Small intestine (tissue), 7 donors: ENCODE data around the gene DPH1. TPM values are rescaled to one million over a fixed set of nuclear protein-coding genes. Genes with fewer than 3 reads are reported as not detected.
"Not testable (repeated sequence)": the region's sequence is repeated elsewhere in the genome, so short reads cannot be mapped to it uniquely, and the experiment has no call there.

Experiments used
- DNase-seq, 2 donors: peaks; one replicate each; pipeline versions ENCODE4 v3.0.0 to v3.0.0-alpha.2; 2013
- FAIRE-seq: peaks from 2 replicates; lab custom pipeline; 2012; peaks lifted over from hg19 to GRCh38; lab: Jason Lieb, UNC
- H3K27ac ChIP-seq, 3 donors: one replicate each; pipeline ENCODE4 v1.5.1; 2013; ENCODE audit warnings: low read length in 2 of 3, mild to moderate bottlenecking in 2 of 3, control low read depth in 1 of 3, inconsistent platforms in 1 of 3, low read depth in 1 of 3, moderate library complexity in 1 of 3
- H3K27me3 ChIP-seq, 3 donors: one replicate each; pipeline ENCODE4 v1.6.1; 2013; ENCODE audit warnings: low read length in 3 of 3, inconsistent platforms in 1 of 3; ENCODE audit not compliant: control insufficient read depth in 3 of 3, insufficient read depth in 3 of 3
- H3K36me3 ChIP-seq, 3 donors: one replicate each; pipeline ENCODE4 v1.6.1; 2013; ENCODE audit warnings: low read length in 3 of 3, inconsistent platforms in 1 of 3, low read depth in 1 of 3, mild to moderate bottlenecking in 1 of 3, moderate library complexity in 1 of 3; ENCODE audit not compliant: control insufficient read depth in 3 of 3, insufficient read depth in 2 of 3
- H3K4me1 ChIP-seq, 3 donors: one replicate each; pipeline ENCODE4 v1.6.1; 2013; ENCODE audit warnings: low read length in 2 of 3, inconsistent platforms in 1 of 3, low read depth in 1 of 3, mild to moderate bottlenecking in 1 of 3, moderate library complexity in 1 of 3; ENCODE audit not compliant: control insufficient read depth in 3 of 3, insufficient read depth in 2 of 3
- H3K4me3 ChIP-seq, 3 donors: one replicate each; pipeline ENCODE4 v1.5.1; 2013; ENCODE audit warnings: low read length in 3 of 3, control low read depth in 1 of 3, inconsistent platforms in 1 of 3, low read depth in 1 of 3, mild to moderate bottlenecking in 1 of 3, moderate library complexity in 1 of 3
- H3K9me3 ChIP-seq, 2 donors: one replicate each; pipeline ENCODE4 v1.6.1; 2013; ENCODE audit warnings: low read depth in 1 of 2, low read length in 1 of 2; ENCODE audit not compliant: control insufficient read depth in 2 of 2, insufficient read depth in 1 of 2
- WGBS, 3 donors: extraction: QIAGEN DNeasy Blood & Tissue Kit; methylation state at CpG; one replicate each; pipeline ENCODE4 v1.1.7; 2013; 5-methylcytosine and 5-hydroxymethylcytosine counted together
- polyA plus RNA-seq, 4 donors: library from polyadenylated mRNA; stranded (reverse) in 3 of 4; unstranded in 1 of 4; fragments of 200-250 nt in 3 of 4; fragments of 120-200 nt in 1 of 4; gene quantifications; one replicate each; pipeline versions ENCODE4 v1.2.1 to v1.2.3, GENCODE V29; 2013
- donor health status: healthy with polysubstance abuse.
- donor health status: control.
- donor health status: control.
- donor health status: Bipolar disorder and iron deficiency.
- donor health status: healthy.

Gene DPH1
- polyA plus RNA-seq, 4 donors = 11.6 to 40.2 (median 15.8) TPM

DNA sequence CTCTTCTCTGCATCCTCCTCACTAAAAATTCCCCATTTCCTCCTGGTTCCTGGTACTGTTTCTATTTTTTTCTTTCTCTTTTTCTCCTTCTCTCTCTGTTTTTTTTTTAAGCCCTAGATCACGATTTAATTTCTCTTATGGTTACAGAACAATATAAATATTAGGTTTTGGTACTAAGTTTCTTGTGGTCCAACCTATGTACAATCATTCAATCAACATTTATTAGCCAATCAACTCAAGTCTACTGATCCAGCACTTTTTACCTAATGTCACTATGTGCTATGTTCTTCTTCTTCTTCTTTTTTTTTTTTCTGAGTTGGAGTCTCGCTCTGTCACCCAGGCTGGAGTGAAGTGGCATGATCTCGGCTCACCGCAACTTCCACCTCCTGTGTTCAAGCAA lies 17.5 kb upstream of the DPH1 start:
- Histone ChIP-seq H3K27ac (no peak overlapping the region), H3K36me3 (peaks cover 0 to 6% (median 0%) of the 10 kb centered on the region in 3 donors), H3K27me3 (peaks cover 0 to 8% (median 0%) of the 10 kb centered on the region in 3 donors), H3K4me3 (no peak overlapping the region), H3K9me3 (no peaks in the 10 kb centered on the region), H3K4me1 (peaks cover 0 to 3% (median 0%) of the 10 kb centered on the region in 3 donors)
- 93 to 96% (median 93%) methylated on average over 4 of the region's 4 CpGs for WGBS, 3 donors
- DNase-seq (no peak), FAIRE-seq (no peak)

DNA sequence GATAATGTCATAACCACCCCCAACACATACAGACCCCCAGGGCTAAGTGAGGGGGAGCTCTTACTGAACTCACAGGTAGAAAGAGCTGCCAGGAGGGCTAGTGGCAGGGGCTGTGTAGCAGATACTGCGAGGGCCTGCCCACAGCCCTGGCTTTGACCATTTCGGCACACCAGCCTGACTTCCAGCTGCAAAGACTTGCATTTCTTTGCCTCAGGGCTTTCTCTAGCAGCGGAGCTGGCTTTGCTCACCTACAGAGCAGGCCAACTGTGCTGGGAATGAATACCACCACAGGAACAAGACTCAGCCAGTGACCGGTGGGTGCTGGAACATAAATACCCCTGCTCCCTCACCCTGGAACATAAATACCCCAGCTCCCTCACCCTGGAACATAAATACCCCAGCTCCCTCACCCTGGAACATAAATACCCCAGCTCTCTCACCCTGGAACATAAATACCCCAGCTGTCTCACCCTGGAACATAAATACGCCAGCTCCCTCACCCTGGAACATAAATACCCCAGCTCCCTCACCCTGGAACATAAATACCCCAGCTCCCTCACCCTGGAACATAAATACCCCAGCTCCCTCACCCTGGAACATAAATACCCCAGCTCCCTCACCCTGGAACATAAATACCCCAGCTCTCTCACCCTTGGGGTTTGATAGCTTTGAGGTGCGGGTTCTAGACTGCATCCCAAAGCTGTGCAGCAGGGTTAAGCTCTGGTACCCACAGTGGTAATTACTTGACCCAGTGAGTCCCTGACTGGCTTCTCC lies 16.5 kb upstream of the DPH1 start:
- not testable (repeated sequence) for H3K36me3 ChIP-seq, H3K4me1 ChIP-seq, H3K9me3 ChIP-seq, FAIRE-seq, DNase-seq, H3K27ac ChIP-seq, H3K4me3 ChIP-seq
- H3K27me3 ChIP-seq = peaks cover 0 to 13% (median 3%) of the 10 kb centered on the region in 3 donors
- 97% methylated on average over 6 of the region's 6 CpGs for WGBS, 3 donors

GRCh38 chr17:2013994-2014317 lies 16.0 kb upstream of the DPH1 start:
- Histone ChIP-seq H3K27me3 (peaks cover 0 to 19% (median 3%) of the 10 kb centered on the region in 3 donors), H3K4me1 (peaks cover 0 to 3% (median 0%) of the 10 kb centered on the region in 3 donors), H3K36me3 (peaks cover 0 to 5% (median 0%) of the 10 kb centered on the region in 3 donors), H3K4me3 (no peak overlapping the region), H3K27ac (no peak overlapping the region), H3K9me3 (no peaks in the 10 kb centered on the region)
- FAIRE-seq (no peak), DNase-seq (no peak)
- 87 to 100% (median 94%) methylated on average over 1 of the region's 1 CpG for WGBS, 3 donors

GRCh38 chr17:2015314-2015713 lies 14.6 kb upstream of the DPH1 start:
- no peak for DNase-seq
- Histone ChIP-seq H3K27ac (no peak overlapping the region), H3K9me3 (no peaks in the 10 kb centered on the region), H3K36me3 (peaks cover 0 to 5% (median 0%) of the 10 kb centered on the region in 3 donors), H3K27me3 (peaks cover 2 to 30% (median 3%) of the 10 kb centered on the region in 3 donors), H3K4me1 (peaks cover 0 to 3% (median 0%) of the 10 kb centered on the region in 3 donors), H3K4me3 (no peak overlapping the region)
- 70 to 85% (median 78%) methylated on average over 14 of the region's 14 CpGs for WGBS, 3 donors
- no peak for FAIRE-seq

DNA sequence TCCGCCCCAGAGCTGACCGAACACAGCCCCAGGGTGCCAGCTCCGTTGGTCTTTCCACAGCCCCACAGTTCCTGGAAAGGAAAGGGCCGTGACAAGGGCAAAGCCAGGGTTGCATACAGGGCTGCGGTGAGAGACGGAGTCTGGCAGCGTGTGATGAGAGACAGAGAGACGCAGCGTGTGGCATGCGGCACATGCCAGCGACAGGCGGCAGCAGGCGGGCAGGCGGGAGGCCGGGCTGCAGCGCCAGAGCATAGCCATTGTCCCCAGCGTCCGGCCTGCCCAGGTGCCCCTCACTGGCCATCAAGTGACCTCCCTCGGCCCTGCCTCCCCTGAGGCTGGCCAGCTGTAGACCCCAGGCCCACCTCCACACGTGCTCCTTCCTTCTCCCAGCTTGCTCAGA lies 13.5 kb upstream of the DPH1 start:
- H3K4me1 ChIP-seq = peaks cover 0 to under 1% (median 0%) of the 10 kb centered on the region in 3 donors
- H3K27me3 ChIP-seq = peaks cover 2 to 40% (median 3%) of the 10 kb centered on the region in 3 donors
- H3K4me3 ChIP-seq = no peak overlapping the region
- 88 to 91% (median 90%) methylated on average over 20 of the region's 20 CpGs for WGBS, 3 donors
- H3K36me3 ChIP-seq = peaks cover 0 to 5% (median 0%) of the 10 kb centered on the region in 3 donors
- H3K27ac ChIP-seq = no peak overlapping the region
- DNase-seq (no peak), FAIRE-seq (no peak)
- H3K9me3 ChIP-seq = no peaks in the 10 kb centered on the region

DNA sequence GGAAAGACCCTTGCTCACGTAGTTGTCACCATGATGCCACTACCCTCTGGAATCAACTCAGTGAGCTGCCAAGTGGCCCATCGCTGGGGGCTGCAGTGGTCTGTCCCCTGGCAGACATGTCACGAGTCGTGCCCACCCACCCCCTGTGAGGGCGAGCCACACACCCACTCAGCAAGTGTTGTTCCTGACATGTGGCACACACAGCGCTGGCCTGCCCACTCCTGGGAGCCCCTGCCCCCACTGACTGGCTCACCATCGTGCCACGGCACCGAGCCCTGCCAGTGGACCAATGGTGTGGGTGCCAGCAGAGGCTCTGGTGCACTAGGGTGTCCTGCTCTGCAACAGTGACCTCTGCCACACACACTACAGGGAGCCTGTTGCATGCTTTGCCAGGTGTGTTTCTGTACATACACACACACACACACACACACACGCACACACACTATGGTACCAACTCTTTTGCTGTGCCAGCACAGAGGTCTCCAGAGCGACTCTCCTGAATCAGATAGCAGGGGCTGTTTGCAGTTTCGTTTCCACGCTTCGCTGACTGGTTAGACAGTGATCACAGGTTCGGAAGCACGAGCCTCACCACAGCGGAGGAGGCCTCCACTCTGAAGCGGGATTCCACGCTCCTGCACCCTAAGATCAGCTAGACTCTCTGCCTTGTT lies 12.5 kb upstream of the DPH1 start:
- no peak for FAIRE-seq
- WGBS, 3 donors = 50 to 83% (median 67%) methylated on average over 19 of the region's 19 CpGs
- peak in 1 of 2 donors; percentile 37 for DNase-seq
- H3K27ac ChIP-seq = no peak overlapping the region
- H3K36me3 ChIP-seq = peaks cover 0 to 2% (median 0%) of the 10 kb centered on the region in 3 donors
- H3K4me3 ChIP-seq = no peak overlapping the region
- H3K4me1 ChIP-seq = no peaks in the 10 kb centered on the region
- peaks cover 2 to 47% (median 3%) of the 10 kb centered on the region in 3 donors for H3K27me3 ChIP-seq
- no peaks in the 10 kb centered on the region for H3K9me3 ChIP-seq

DNA sequence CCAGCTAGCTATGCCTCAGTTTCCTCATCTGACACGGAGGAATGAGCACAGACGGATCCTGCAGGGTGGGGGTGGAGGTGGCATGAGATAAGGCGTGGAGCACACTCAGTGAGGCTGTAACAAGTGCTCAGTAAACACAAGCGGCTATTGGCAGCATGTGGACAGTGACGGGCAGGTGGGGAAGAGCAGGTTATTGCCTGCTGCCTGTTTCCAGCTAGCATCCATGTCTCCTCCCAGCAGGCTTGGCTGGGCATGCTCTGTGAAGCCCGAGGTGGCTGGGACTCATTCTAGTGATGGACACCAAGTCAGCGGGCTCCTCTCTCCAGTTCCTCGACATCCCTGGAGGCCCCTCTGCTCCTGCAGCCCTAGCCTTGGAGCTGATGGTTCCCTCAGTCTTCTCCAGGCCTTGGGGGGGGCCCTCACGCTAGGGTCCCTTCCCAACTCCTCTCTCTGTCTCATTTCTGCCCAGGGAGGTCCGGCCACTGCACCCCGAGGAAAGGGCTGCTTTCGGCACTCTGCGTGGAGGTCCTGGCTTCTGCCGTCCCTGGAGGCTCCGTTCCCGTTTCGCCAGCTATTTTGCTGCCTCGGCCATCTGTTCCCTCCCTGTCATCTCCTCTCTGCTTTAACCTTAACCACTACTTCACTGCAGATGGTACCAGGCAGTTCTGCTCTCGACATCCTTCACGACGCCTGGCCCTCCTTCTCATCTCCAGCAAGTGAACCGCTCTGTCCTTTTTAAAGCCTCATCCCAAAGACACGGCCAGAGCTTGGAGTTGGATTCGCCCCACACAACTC lies 11.0 kb upstream of the DPH1 start:
- 65 to 75% (median 67%) methylated on average over 24 of the region's 24 CpGs for WGBS, 3 donors
- peaks cover 0 to 2% (median 0%) of the 10 kb centered on the region in 3 donors for H3K36me3 ChIP-seq
- H3K4me1 ChIP-seq = no peaks in the 10 kb centered on the region
- H3K9me3 ChIP-seq = no peaks in the 10 kb centered on the region
- peaks cover 3 to 60% (median 10%) of the 10 kb centered on the region in 3 donors for H3K27me3 ChIP-seq
- no peak for FAIRE-seq
- no peak overlapping the region for H3K4me3 ChIP-seq
- no peak for DNase-seq
- no peak overlapping the region for H3K27ac ChIP-seq

DNA sequence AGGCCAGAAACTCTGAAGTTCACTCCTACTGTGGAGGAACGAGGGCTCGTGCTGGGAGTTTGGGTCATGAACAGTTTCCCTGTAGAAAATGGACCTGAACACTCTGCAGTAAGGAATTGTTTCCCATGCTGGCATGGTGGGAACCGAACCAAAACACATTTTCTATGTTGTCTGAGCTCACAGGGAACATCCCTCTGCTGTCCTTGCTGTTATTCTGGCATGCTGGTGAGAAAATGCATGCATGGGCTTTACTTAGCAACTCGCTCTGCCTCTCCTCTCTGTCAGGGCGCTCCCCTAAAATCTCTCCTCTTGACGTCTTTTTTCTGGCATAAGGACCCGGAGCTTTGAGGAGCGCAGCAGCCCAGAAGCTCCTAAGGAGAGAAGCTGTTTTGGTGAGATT lies 10.2 kb upstream of the DPH1 start:
- FAIRE-seq (no peak), DNase-seq (no peak)
- H3K9me3 ChIP-seq = no peaks in the 10 kb centered on the region
- no peak overlapping the region for H3K4me3 ChIP-seq
- H3K4me1 ChIP-seq = peaks cover 0 to 5% (median 0%) of the 10 kb centered on the region in 3 donors
- no peak overlapping the region for H3K27ac ChIP-seq
- peaks cover 6 to 68% (median 18%) of the 10 kb centered on the region in 3 donors for H3K27me3 ChIP-seq
- WGBS, 3 donors = 74 to 82% (median 79%) methylated on average over 8 of the region's 8 CpGs
- H3K36me3 ChIP-seq = no peaks in the 10 kb centered on the region
